Caco-2 (cell line): Measurements from ENCODE around the gene GRIK3. TPM values are rescaled to one million over a fixed set of nuclear protein-coding genes. Genes with fewer than 3 reads are reported as not detected.

Experiments used
- BruUV-seq: library from RNA; stranded (reverse); fragments of 400-500 nt; replicated peaks from 2 replicates; lab custom pipeline; 2021; lab: Mats Ljungman, UMichigan
- CTCF ChIA-PET: fragments of 300-600 bp; sonication (Branson Sonifier 250); formaldehyde crosslinking; loops from one replicate; lab custom pipeline; 2022; ENCODE audit warnings: antibody characterized with exemption; lab: Charles Lee
- POLR2A ChIA-PET: fragments of 300-600 bp; sonication (Branson Sonifier 250); formaldehyde crosslinking; loops from one replicate; lab custom pipeline; 2022; ENCODE audit warnings: antibody characterized with exemption; lab: Charles Lee
- DNase-seq, 2 experiments: peaks; one replicate each; pipeline versions ENCODE4 v3.0.0 to v3.0.0-alpha.2; 2020 to 2022
- H3K27me3 ChIP-seq: replicated peaks from 2 replicates; pipeline ENCODE4 v1.6.0; 2011; ENCODE audit warnings: low read length; ENCODE audit not compliant: control insufficient read depth, insufficient read depth
- H3K36me3 ChIP-seq: 2 replicates; pipeline ENCODE4 v1.5.1; 2011; ENCODE audit warnings: low read length; ENCODE audit not compliant: control insufficient read depth, insufficient read depth
- H3K4me1 ChIP-seq: fragments of 250-450 bp; sonication (Bioruptor Pico); 2 replicates; pipeline ENCODE4 v1.5.1; 2020; ENCODE audit warnings: mild to moderate bottlenecking
- H3K4me3 ChIP-seq: 2 replicates; pipeline ENCODE4 v1.5.1; 2011; ENCODE audit warnings: low read depth, mild to moderate bottlenecking, control low read depth, low read length
- H3K9me3 ChIP-seq: fragments of 250-450 bp; sonication (Bioruptor Pico); 2 replicates; pipeline ENCODE4 v1.5.1; 2020; ENCODE audit warnings: mild to moderate bottlenecking, moderate library complexity
- H3K27ac Mint-ChIP-seq: one replicate; pipeline ENCODE4 v1.8.0; 2022; ENCODE audit warnings: mixed read lengths; ENCODE audit not compliant: unreplicated experiment
- H3K27me3 Mint-ChIP-seq: one replicate; pipeline ENCODE4 v1.8.0; 2022; ENCODE audit warnings: mixed read lengths; ENCODE audit not compliant: insufficient read depth, unreplicated experiment
- H3K36me3 Mint-ChIP-seq: one replicate; pipeline ENCODE4 v1.8.0; 2022; ENCODE audit warnings: mild to moderate bottlenecking, mixed read lengths; ENCODE audit not compliant: insufficient read depth, unreplicated experiment
- H3K4me1 Mint-ChIP-seq: one replicate; pipeline ENCODE4 v1.8.0; 2022; ENCODE audit warnings: low read depth, mixed read lengths; ENCODE audit not compliant: unreplicated experiment
- H3K4me3 Mint-ChIP-seq: one replicate; pipeline ENCODE4 v1.8.0; 2022; ENCODE audit warnings: mild to moderate bottlenecking, moderate library complexity, mixed read lengths; ENCODE audit not compliant: unreplicated experiment
- H3K9me3 Mint-ChIP-seq: one replicate; pipeline ENCODE4 v1.8.0; 2022; ENCODE audit warnings: mixed read lengths; ENCODE audit not compliant: unreplicated experiment
- CTCF ChIP-seq, 2 experiments: fragments of 200-600 bp in 1 of 2; IDR thresholded peaks; 1 replicate in 1 of 2; 2 replicates in 1 of 2; pipeline versions ENCODE4 v1.5.1 to v1.8.0; 2011 to 2022; ENCODE audit warnings: antibody characterized with exemption in 1 of 2, control low read depth in 1 of 2, inconsistent platforms in 1 of 2, low read depth in 1 of 2, low read length in 1 of 2, mild to moderate bottlenecking in 1 of 2, moderate library complexity in 1 of 2; ENCODE audit not compliant: insufficient read depth in 1 of 2, severe bottlenecking in 1 of 2, unreplicated experiment in 1 of 2
- intact Hi-C: fragments of 100-400 bp; cut with micrococcal nuclease; formaldehyde crosslinking; loops from one replicate; pipeline ENCODE4 v1.10.0; 2022; ENCODE audit not compliant: unreplicated experiment
- total RNA-seq: library from RNA; stranded (reverse); gene quantifications from 2 replicates; pipeline ENCODE4 v1.2.3, GENCODE V29; 2022

The GRIK3 gene
- total RNA-seq, 1 experiment from 2014 or later, result not detected

GRCh38 chr1:37064039-37064438, 29.7 kb upstream of the GRIK3 start:
- peaks cover 41% of the 10 kb centered on the region for H3K27me3 Mint-ChIP-seq
- no peaks in the 10 kb centered on the region; the same call in 1 of the 2 replicates for H3K27me3 ChIP-seq
- H3K36me3 Mint-ChIP-seq, result no peaks in the 10 kb centered on the region
- ChIA-PET CTCF (no interaction called here), POLR2A (no interaction called here)
- H3K9me3 Mint-ChIP-seq, result no peaks in the 10 kb centered on the region
- intact Hi-C loops, result no loop called here
- H3K36me3 ChIP-seq, result no peaks in the 10 kb centered on the region
- TF ChIP-seq CTCF (IDR thresholded peaks at IDR 0.05; ENCODE audit: insufficient read depth in 1 of 2, low read depth in 1 of 2, low read length in 1 of 2, severe bottlenecking in 1 of 2, unreplicated experiment in 1 of 2), result no peak
- H3K4me1 ChIP-seq, result no peaks in the 10 kb centered on the region
- H3K27ac Mint-ChIP-seq, result no peak overlapping the region
- no TSS peak for BruUV-seq
- no peak overlapping the region for H3K4me3 ChIP-seq
- no peaks in the 10 kb centered on the region for H3K4me1 Mint-ChIP-seq
- H3K9me3 ChIP-seq, result no peaks in the 10 kb centered on the region
- H3K4me3 Mint-ChIP-seq, result no peak overlapping the region
- no peak for DNase-seq

- H3K36me3 Mint-ChIP-seq, result no peaks in the 10 kb centered on the region
- Histone ChIP-seq H3K4me1 (no peaks in the 10 kb centered on the region), H3K27me3 (no peaks in the 10 kb centered on the region), H3K4me3 (no peak overlapping the region), H3K36me3 (no peaks in the 10 kb centered on the region), H3K9me3 (no peaks in the 10 kb centered on the region)
- ChIA-PET CTCF (no interaction called here), POLR2A (no interaction called here)
- DNase-seq, result no peak
- no peak for TF ChIP-seq CTCF (IDR thresholded peaks at IDR 0.05; ENCODE audit: insufficient read depth in 1 of 2, low read depth in 1 of 2, low read length in 1 of 2, severe bottlenecking in 1 of 2, unreplicated experiment in 1 of 2)
- H3K27ac Mint-ChIP-seq, result no peak overlapping the region
- peaks cover 20% of the 10 kb centered on the region for H3K27me3 Mint-ChIP-seq
- no peak overlapping the region for H3K4me3 Mint-ChIP-seq
- intact Hi-C loops, result no loop called here
- no peaks in the 10 kb centered on the region for H3K4me1 Mint-ChIP-seq
- BruUV-seq, result no TSS peak
- H3K9me3 Mint-ChIP-seq, result no peaks in the 10 kb centered on the region
Observed at GRCh38 chr1:37059346-37059745, 25.0 kb upstream of the GRIK3 start.

- DNase-seq, result no peak
- BruUV-seq, result no TSS peak
- H3K4me3 Mint-ChIP-seq, result no peak overlapping the region
- no peaks in the 10 kb centered on the region for H3K9me3 Mint-ChIP-seq
- H3K27ac Mint-ChIP-seq, result no peak overlapping the region
- POLR2A ChIA-PET, result no interaction called here
- no peaks in the 10 kb centered on the region for H3K27me3 ChIP-seq
- H3K36me3 ChIP-seq, result no peaks in the 10 kb centered on the region
- CTCF ChIA-PET, result no interaction called here
- intact Hi-C loops, result no loop called here
- H3K27me3 Mint-ChIP-seq, result peaks cover 15% of the 10 kb centered on the region
- H3K36me3 Mint-ChIP-seq, result no peaks in the 10 kb centered on the region
- no peaks in the 10 kb centered on the region for H3K9me3 ChIP-seq
- H3K4me3 ChIP-seq, result no peak overlapping the region
- H3K4me1 ChIP-seq, result no peaks in the 10 kb centered on the region
- no peak for TF ChIP-seq CTCF (IDR thresholded peaks at IDR 0.05; ENCODE audit: insufficient read depth in 1 of 2, low read depth in 1 of 2, low read length in 1 of 2, severe bottlenecking in 1 of 2, unreplicated experiment in 1 of 2)
- H3K4me1 Mint-ChIP-seq, result no peaks in the 10 kb centered on the region
Observed at GRCh38 chr1:37058424-37058988, 24.2 kb upstream of the GRIK3 start.
